H4 (cell line): ENCODE results near the gene ATXN1. TPM values are rescaled to one million over a fixed set of nuclear protein-coding genes. Genes with fewer than 3 reads are reported as not detected.
"Not testable (repeated sequence)": the region's sequence is repeated elsewhere in the genome, so short reads cannot be mapped to it uniquely, and the experiment has no call there.

Experiments used
- DNase-seq: peaks from one replicate; pipeline ENCODE4 v3.0.0-alpha.2; 2015; ENCODE audit warnings: low spot score
- total RNA-seq: library from RNA; depleted of rRNA; stranded (reverse); fragments of >200 nt; shearing (Covaris generic); gene quantifications from 2 replicates; pipeline ENCODE4 v1.2.3, GENCODE V29; 2014

Gene ATXN1
- total RNA-seq, 1 experiment from 2014 or later: 18.9 TPM

GRCh38 chr6:16277101-16277981 lies 483.9 kb downstream of the ATXN1 start:
- peak; percentile 93 for DNase-seq

- DNase-seq: no peak
Measured at GRCh38 chr6:16274885-16275589, 486.2 kb downstream of the ATXN1 start.

GRCh38 chr6:16274483-16274882 lies 486.8 kb downstream of the ATXN1 start:
- no peak for DNase-seq

GRCh38 chr6:16273256-16273655 lies 488.0 kb downstream of the ATXN1 start:
- no peak for DNase-seq

GRCh38 chr6:16272201-16272600 lies 489.1 kb downstream of the ATXN1 start:
- no peak for DNase-seq

GRCh38 chr6:16271428-16271827 lies 489.8 kb downstream of the ATXN1 start:
- no peak for DNase-seq

- no peak for DNase-seq
Measured at GRCh38 chr6:16270178-16270794, 491.0 kb downstream of the ATXN1 start.

GRCh38 chr6:16269442-16270070 lies 491.7 kb downstream of the ATXN1 start:
- not testable (repeated sequence) for DNase-seq

- no peak for DNase-seq
Measured at GRCh38 chr6:16267428-16268263, 493.6 kb downstream of the ATXN1 start.

GRCh38 chr6:16265351-16266341 lies 495.6 kb downstream of the ATXN1 start:
- no peak for DNase-seq

- no peak for DNase-seq
Measured at GRCh38 chr6:16264785-16265184, 496.5 kb downstream of the ATXN1 start.

- DNase-seq: not testable (repeated sequence)
Measured at GRCh38 chr6:16263464-16264099, 497.7 kb downstream of the ATXN1 start.

- DNase-seq: not testable (repeated sequence)
Measured at GRCh38 chr6:16262773-16263172, 498.5 kb downstream of the ATXN1 start.

GRCh38 chr6:16260602-16261001 lies 500.7 kb downstream of the ATXN1 start:
- DNase-seq: not testable (repeated sequence)

- DNase-seq: not testable (repeated sequence)
Measured at GRCh38 chr6:16259604-16260003, 501.7 kb downstream of the ATXN1 start.

GRCh38 chr6:16258709-16259075 lies 502.6 kb downstream of the ATXN1 start:
- DNase-seq: no peak

GRCh38 chr6:16257999-16258708 lies 503.1 kb downstream of the ATXN1 start:
- DNase-seq: no peak

- DNase-seq: no peak
Measured at GRCh38 chr6:16256781-16257180, 504.5 kb downstream of the ATXN1 start.

- no peak for DNase-seq
Measured at GRCh38 chr6:16254535-16254934, 506.7 kb downstream of the ATXN1 start.
